Dendritic cell treated with granulocyte-macrophage colony-stimulating factor and Interleukin-4, amounts not matched to agents 40 ng/mL and 50 ng/mL, for 4 days (primary cell): ENCODE data around the gene MYL5.

Experiments used
- H3K27ac Mint-ChIP-seq: one replicate; pipeline ENCODE4 v1.8.0; 2022; ENCODE audit warnings: mild to moderate bottlenecking, mixed read lengths
- H3K27me3 Mint-ChIP-seq: one replicate; pipeline ENCODE4 v1.8.0; 2022; ENCODE audit warnings: mild to moderate bottlenecking, mixed read lengths
- H3K36me3 Mint-ChIP-seq: one replicate; pipeline ENCODE4 v1.8.0; 2022; ENCODE audit warnings: low read depth, mixed read lengths
- H3K4me1 Mint-ChIP-seq: one replicate; pipeline ENCODE4 v1.8.0; 2022; ENCODE audit warnings: low read depth, mixed read lengths
- H3K4me3 Mint-ChIP-seq: one replicate; pipeline ENCODE4 v1.8.0; 2022; ENCODE audit warnings: mild to moderate bottlenecking, moderate library complexity, mixed read lengths
- H3K9me3 Mint-ChIP-seq: one replicate; pipeline ENCODE4 v1.8.0; 2022; ENCODE audit warnings: mixed read lengths
- intact Hi-C: fragments of 100-400 bp; cut with micrococcal nuclease; formaldehyde crosslinking; loops from one replicate; pipeline ENCODE4 v1.15.0; 2022

MYL5 gene

DNA sequence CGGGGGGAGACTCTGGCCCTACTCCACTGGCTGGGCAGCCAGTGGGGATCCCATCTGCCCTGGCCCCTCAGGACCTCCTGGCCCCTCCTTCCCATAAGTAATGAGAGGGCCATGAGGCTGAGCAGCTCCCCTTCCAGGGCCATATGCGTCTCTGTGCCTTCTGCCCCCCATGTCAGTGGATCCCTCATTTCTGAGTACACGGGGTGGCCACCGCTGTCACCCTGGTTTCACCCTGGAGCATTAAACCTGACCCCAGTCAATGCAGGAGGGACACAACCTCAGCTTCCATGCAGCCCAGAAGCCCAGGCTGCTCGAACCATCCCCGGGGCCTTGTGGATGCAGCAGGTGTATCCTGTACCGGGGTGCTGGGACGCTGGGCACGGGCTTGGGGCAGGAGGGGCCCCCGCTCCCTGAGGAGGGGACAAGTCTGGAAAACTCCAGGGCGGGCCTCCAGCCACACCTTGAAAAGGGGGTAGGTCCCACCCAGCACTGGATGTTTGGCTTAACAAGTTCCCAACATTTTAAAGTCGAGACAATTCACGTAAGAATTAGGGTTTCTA lies 24.5 kb upstream of the MYL5 start:
- H3K4me1 Mint-ChIP-seq = no peaks in the 10 kb centered on the region
- H3K27ac Mint-ChIP-seq = no peak overlapping the region
- H3K4me3 Mint-ChIP-seq = no peak overlapping the region
- H3K27me3 Mint-ChIP-seq = peaks cover 48% of the 10 kb centered on the region
- H3K9me3 Mint-ChIP-seq = peaks cover 12% of the 10 kb centered on the region
- intact Hi-C loops = no loop called here
- H3K36me3 Mint-ChIP-seq = no peaks in the 10 kb centered on the region

DNA sequence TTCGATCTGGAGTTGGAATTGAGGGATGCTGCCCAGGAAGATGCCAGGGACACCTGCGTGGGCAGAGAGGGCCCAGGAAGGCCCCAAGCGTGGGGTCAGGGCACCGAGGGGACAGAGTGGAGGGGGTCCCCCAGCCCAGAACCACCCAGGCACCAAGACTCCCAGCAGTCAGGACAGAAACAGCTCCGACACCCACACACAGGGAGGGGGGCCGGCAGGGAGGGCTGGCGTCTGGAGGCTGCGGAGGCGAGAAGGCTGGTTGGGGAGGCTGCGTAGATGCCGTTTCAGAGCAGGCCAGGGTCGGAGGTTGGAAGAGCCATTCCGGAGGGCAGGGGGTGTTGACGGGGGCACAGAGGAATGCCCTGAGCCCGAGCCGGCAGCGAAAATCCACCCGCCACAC lies 23.9 kb upstream of the MYL5 start:
- intact Hi-C loops = no loop called here
- no peak overlapping the region for H3K27ac Mint-ChIP-seq
- peaks cover 46% of the 10 kb centered on the region for H3K27me3 Mint-ChIP-seq
- no peak overlapping the region for H3K4me3 Mint-ChIP-seq
- H3K9me3 Mint-ChIP-seq = peaks cover 8% of the 10 kb centered on the region
- no peaks in the 10 kb centered on the region for H3K4me1 Mint-ChIP-seq
- no peaks in the 10 kb centered on the region for H3K36me3 Mint-ChIP-seq

DNA sequence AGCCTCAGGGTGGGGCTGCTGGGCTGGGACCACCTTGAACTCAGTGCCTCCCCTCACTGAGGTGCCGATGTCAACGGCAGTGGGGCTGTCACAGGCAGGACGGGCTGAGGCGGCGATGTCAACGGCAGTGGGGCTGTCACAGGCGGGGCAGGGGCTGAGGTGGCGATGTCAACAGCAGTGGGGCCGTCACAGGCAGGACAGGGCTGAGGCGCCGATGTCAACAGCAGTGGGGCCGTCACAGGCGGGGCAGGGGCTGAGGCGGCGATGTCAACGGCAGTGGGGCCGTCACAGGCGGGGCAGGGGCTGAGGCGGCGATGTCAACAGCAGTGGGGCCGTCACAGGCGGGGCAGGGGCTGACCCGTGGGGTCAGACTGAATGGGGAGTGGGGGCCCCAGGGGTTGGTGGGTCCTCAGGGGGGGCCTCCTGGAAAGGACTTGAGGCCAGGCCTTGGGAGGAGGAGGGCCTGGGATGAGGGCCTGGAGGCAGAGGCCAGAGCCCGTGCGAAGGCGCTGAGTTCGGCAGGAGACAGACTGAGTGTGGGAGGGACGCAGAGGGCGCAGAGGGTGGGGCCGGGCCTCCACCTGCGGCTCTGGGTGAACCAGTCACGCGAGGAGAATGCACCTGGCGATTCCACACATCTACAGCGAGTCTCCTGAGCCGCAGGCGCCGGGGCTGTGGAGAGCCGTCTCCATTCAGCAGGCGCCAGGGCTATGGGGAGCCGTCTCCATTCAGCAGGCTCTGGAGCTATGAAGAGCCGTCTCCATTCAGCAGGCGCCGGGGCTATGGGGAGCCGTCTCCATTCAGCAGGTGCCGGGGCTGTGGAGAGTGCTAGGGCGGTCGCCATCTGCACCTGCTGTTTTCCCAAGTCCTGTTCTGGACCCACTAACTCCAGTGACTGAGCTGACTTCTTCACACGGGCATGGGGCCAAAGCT lies 23.1 kb upstream of the MYL5 start:
- Mint-ChIP-seq H3K27me3 (peaks cover 43% of the 10 kb centered on the region), H3K4me3 (no peak overlapping the region), H3K27ac (no peak overlapping the region), H3K36me3 (no peaks in the 10 kb centered on the region), H3K9me3 (peaks cover under 1% of the 10 kb centered on the region), H3K4me1 (no peaks in the 10 kb centered on the region)
- intact Hi-C loops = no loop called here

DNA sequence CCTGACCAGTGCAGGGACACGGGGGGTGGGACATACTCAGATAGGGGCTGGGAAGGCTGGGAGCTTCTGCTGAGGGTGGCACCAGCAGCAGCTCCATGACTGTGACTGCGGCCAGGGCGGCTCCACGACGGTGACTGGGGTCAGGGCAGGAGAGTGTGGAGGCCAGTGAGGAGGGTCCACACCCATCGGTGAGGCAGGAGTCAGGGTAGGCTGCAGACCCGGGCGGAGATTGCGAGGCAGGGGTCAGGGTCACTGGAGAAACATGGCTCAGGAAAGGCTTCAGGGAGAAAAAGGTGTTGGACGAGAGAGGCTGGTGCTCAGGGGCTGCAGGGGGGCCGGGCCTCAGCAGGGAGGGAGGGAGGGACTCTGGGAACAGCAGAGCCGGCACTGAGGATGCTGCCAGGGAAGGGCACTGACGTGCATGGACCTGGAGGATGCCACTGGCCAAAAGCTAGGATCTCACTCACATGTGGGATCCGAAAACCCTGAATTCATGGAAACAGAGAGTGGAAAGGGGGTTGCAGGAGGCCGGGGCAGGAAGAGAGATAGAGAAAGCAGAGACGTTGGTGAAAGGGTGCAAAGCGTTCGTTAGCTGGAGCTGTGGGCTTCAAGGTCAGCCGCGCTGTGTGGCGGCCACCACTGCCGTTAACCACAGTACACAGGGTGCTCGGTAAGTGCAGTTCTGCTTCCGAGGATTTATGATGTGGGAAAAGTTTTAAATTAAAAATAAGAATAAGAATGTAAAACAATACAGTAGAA lies 22.3 kb upstream of the MYL5 start:
- Mint-ChIP-seq H3K27ac (no peak overlapping the region), H3K36me3 (no peaks in the 10 kb centered on the region), H3K4me1 (no peaks in the 10 kb centered on the region), H3K27me3 (peaks cover 37% of the 10 kb centered on the region), H3K4me3 (no peak overlapping the region), H3K9me3 (no peaks in the 10 kb centered on the region)
- intact Hi-C loops = no loop called here

DNA sequence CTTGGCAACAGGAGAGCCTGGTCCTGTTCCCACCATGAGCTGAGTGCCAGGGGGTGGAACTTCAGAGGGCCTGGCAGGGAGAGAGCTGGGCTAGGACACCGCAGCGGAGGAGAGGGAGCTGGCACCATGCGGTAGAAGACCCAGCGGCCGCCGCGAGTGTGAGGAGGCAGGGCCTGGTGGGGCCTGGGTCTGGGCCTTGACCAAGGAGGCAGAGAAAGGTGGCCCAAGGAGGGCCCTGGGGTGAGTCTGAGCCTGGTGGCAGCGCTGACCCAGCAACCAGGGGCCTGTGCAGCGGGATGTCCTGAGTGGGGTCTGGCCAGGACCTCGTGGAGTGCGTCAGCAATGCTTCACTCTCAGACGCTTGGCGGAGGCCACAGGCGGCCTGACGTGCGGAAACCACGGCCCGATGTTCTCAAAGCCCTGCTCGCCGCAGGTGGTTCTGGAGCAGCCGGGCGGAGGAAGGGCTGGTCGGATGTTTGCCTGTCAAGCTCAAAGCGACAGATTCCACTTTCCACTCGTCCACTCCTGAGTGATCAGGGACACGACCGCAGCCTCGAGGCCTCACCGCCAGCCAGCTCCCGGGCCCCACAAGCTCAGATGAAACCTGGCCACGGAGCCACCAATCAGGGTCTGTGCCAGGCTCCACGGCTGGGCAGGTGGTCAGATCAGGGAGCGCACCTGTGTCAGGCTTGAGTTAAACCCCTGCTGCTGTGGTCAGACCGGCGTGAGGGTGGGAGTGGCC lies 21.1 kb upstream of the MYL5 start:
- H3K4me1 Mint-ChIP-seq = no peaks in the 10 kb centered on the region
- no peaks in the 10 kb centered on the region for H3K36me3 Mint-ChIP-seq

DNA sequence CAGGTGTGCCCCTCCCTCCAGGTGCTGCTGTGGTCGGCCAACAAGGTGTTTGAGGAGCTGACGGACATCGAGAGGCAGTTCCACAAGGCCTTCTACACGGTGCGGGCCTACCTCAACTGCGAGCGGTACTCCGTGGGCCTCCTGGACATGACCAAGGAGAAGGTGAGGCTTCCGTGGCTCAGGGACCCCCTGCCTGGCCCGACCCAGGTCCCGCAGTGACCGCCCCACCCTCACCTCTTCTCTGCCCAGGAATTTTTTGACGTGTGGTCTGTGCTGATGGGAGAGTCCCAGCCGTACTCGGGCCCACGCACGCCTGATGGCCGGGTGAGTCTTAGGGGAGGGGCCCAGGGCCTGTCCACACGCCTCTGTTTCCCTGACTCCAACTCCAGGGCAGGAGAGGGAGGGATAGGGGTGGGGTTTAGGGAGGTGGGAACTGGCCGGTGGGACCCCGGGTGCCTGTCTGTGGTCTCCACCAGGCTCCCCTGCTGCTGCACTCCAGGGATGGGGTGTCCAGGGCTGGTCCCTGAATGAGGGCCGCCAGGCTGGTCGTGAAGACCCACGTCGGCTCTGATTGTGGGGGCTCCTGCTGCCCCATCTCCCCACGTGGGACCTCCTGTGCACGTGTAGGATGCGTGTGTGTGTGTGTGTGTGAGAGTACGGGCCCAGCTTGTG lies 20.4 kb upstream of the MYL5 start:
- intact Hi-C loops = no loop called here
- no peak overlapping the region for H3K27ac Mint-ChIP-seq
- no peaks in the 10 kb centered on the region for H3K9me3 Mint-ChIP-seq
- no peaks in the 10 kb centered on the region for H3K36me3 Mint-ChIP-seq
- no peak overlapping the region for H3K4me3 Mint-ChIP-seq
- H3K4me1 Mint-ChIP-seq = no peaks in the 10 kb centered on the region
- H3K27me3 Mint-ChIP-seq = peaks cover 23% of the 10 kb centered on the region

More for the DNA sequence above, 21.1 kb upstream of the MYL5 start:
- Mint-ChIP-seq H3K4me3 (no peak overlapping the region), H3K9me3 (no peaks in the 10 kb centered on the region), H3K27me3 (peaks cover 27% of the 10 kb centered on the region), H3K27ac (no peak overlapping the region)
- intact Hi-C loops = no loop called here

DNA sequence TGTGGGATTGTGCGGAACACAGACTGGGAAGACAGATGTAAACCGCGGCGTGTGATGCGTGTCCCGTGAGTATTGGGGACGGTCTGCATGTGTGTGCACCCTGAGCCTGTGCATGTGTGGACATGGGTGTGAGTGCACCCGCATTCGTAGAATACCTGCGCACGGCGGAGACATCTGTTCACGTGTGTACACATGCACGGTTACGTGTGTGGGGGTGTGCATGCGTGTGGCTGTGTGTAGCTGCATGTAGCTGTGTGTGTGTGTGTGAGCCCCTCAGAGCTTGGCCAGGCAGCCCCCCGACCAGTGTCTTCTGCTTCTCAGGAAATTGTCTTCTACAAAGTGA lies 19.9 kb upstream of the MYL5 start:
- Mint-ChIP-seq H3K9me3 (no peaks in the 10 kb centered on the region), H3K4me1 (no peaks in the 10 kb centered on the region), H3K27me3 (peaks cover 23% of the 10 kb centered on the region), H3K4me3 (no peak overlapping the region), H3K36me3 (no peaks in the 10 kb centered on the region), H3K27ac (no peak overlapping the region)
- intact Hi-C loops = no loop called here

DNA sequence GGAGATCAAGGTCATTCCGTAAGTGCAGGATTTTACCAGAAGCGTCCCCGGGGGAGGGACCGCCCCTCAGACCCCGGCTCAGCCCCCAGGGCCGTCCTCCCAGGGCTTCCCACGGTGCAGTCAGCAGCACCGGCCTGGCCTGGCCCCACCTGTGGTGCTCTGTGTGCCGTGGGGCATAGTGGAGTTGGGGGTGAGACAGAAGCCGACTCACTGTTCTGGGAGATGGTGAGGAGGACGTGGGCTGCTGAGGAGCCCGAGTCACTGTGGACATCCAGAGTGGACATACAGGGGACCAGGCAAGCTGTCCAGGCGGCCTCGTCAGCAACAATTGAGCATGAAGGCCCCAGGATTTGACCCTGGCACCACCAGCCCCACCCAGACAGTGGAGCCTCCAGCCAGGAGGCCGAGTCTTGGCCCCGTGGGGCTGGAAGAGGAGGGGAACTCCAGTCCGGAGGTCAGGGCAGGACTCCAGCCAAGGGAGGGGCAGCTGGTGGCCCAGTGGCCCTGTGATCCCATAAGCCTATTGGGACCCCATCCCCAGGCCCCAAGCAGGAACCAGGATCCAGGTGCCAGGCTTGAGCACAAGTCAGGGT lies 19.4 kb upstream of the MYL5 start:
- H3K4me1 Mint-ChIP-seq = no peaks in the 10 kb centered on the region
- no peak overlapping the region for H3K4me3 Mint-ChIP-seq
- peaks cover 23% of the 10 kb centered on the region for H3K27me3 Mint-ChIP-seq
- H3K36me3 Mint-ChIP-seq = no peaks in the 10 kb centered on the region
- no peak overlapping the region for H3K27ac Mint-ChIP-seq
- intact Hi-C loops = no loop called here
- no peaks in the 10 kb centered on the region for H3K9me3 Mint-ChIP-seq

DNA sequence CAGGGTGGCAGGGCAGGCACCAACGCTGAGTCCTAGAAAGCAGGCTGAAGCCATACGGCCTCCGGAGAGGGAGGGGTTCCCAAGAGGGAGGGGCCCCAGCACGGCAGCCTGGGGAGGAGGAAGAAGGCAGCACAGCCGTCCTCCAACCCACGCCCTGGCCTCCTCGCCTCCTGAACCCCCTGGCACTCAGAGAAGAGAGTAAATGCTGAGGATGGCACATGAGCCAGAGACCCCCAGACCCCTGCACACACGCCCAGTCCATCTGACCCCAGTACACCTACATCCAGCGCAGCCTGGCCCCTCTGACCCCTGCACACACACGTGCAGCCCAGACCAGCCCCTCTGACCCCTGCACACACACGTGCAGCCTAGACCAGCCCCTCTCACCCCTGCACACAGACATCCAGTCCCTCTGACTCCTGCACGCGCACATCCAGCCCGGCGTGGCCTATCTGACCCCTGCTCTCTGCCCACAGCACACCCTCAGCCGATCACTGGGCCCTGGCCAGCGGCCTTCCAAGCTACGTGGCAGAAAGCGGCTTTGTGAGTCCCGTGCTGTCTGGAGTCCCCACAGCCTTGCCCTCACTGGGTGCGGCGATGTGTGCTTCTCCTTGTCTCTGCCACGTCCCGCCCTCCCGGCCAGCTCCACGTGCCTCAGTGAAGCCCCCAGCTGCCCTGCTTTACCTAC lies 18.7 kb upstream of the MYL5 start:
- intact Hi-C loops = no loop called here
- Mint-ChIP-seq H3K9me3 (no peaks in the 10 kb centered on the region), H3K4me1 (no peaks in the 10 kb centered on the region), H3K27ac (no peak overlapping the region), H3K27me3 (peaks cover 18% of the 10 kb centered on the region), H3K36me3 (no peaks in the 10 kb centered on the region), H3K4me3 (no peak overlapping the region)

DNA sequence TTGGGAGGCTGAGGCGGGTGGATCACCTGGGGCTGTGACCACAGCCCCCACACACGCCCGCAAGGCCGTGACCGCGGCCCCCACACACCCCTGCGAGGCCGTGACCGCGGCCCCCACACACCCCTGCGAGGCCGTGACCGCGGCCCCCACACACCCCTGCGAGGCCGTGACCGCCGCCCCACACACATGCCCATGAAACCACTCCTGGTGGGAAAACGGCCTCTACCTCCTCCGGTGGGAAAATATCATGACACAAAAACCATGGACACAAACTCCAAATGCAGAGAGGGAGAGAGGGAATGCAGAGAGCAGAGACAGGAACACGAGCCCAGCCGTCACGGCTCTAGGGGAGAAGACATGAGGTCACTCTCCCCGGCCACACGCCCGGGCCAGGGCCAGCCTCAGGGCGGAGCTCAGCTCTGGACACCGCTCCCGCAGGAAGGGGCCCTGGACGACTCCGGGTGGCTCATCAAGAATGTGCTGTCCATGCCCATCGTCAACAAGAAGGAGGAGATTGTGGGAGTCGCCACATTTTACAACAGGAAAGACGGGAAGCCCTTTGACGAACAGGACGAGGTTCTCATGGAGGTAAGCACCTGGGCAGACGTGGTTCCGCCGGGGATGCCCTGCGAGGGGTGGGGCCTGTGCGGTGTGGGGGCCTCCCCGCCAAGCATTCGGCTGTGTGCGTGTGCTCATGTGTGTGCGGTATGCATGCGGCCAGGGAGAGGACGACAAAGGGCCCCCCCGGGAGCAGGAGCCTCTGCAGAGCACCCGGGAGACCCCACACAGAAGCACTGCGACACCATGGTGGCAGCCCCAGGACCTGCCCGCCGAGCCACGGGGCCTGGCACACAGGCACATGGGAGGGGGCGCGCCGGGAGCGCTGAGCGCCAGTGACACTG lies 17.7 kb upstream of the MYL5 start:
- no peak overlapping the region for H3K4me3 Mint-ChIP-seq
- intact Hi-C loops = no loop called here
- peaks cover 7% of the 10 kb centered on the region for H3K27me3 Mint-ChIP-seq
- H3K4me1 Mint-ChIP-seq = no peaks in the 10 kb centered on the region
- H3K9me3 Mint-ChIP-seq = no peaks in the 10 kb centered on the region
- H3K36me3 Mint-ChIP-seq = no peaks in the 10 kb centered on the region
- H3K27ac Mint-ChIP-seq = no peak overlapping the region

DNA sequence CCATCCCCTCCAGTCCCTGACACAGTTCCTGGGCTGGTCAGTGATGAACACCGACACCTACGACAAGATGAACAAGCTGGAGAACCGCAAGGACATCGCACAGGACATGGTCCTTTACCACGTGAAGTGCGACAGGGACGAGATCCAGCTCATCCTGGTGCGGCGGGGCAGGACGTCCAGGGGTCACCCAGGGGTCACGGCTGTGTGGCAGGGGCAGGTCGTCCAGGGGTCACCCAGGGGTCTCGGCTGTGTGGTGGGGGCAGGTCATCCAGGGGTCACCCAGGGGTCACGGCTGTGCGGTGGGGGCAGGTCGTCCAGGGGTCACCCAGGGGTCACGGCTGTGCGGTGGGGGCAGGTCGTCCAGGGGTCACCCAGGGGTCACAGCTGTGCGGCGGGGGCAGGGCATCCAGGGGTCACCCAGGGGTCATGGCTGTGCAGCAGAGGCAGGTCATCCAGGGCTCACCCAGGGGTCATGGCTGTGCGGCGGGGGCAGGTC lies 17.0 kb upstream of the MYL5 start:
- intact Hi-C loops = no loop called here
- Mint-ChIP-seq H3K36me3 (no peaks in the 10 kb centered on the region), H3K9me3 (no peaks in the 10 kb centered on the region), H3K27me3 (peaks cover 1% of the 10 kb centered on the region), H3K27ac (no peak overlapping the region), H3K4me3 (no peak overlapping the region), H3K4me1 (no peaks in the 10 kb centered on the region)
